K562 (cell line): ENCODE results near the gene BFSP2. TPM values are rescaled to one million over a fixed set of nuclear protein-coding genes. Genes with fewer than 3 reads are reported as not detected.

Source experiments
- ATAC-seq: fragments of 200-7000 bp; cut with Tn5 transposase; 3 replicates; pipeline ENCODE4 v1.9.1; 2020; ENCODE audit warnings: moderate library complexity
- BruUV-seq: library from RNA; stranded (reverse); fragments of 400-500 nt; replicated peaks from 2 replicates; lab custom pipeline; 2021; lab: Mats Ljungman, UMichigan
- CTCF ChIA-PET: fragments of 300-600 bp; formaldehyde crosslinking; extraction: SDS; loops from one replicate; lab custom pipeline; 2021; ENCODE audit warnings: low intra/inter-chr PET ratio; lab: Yijun Ruan, JAX
- POLR2A ChIA-PET: fragments of 300-600, 350-650 bp; sonication (Branson Sonifier 250); formaldehyde crosslinking; extraction: SDS; loops from one replicate; lab custom pipeline; 2021; ENCODE audit warnings: antibody characterized with exemption, inconsistent platforms; lab: Yijun Ruan, JAX
- DNase-seq, 4 experiments: peaks; one replicate each; pipeline versions ENCODE4 v3.0.0 to v3.0.0-alpha.2; 2011 to 2018; ENCODE audit warnings: low spot score in 3 of 4, mixed read lengths in 3 of 4; ENCODE audit errors: extremely low read depth in 1 of 4
- FAIRE-seq: peaks from 2 replicates; lab custom pipeline; 2011; peaks lifted over from hg19 to GRCh38; lab: Jason Lieb, UNC
- H2AFZ ChIP-seq: 2 replicates; pipeline ENCODE4 v1.6.0; 2011; ENCODE audit warnings: low read depth, low read length, control low read depth, inconsistent platforms
- H3K27ac ChIP-seq: fragments of 200-600 bp; 3 replicates; pipeline ENCODE4 v1.8.0; 2011; ENCODE audit warnings: low read depth, mild to moderate bottlenecking, control low read depth, inconsistent platforms, low read length, moderate library complexity, mixed read lengths; ENCODE audit errors: extremely low read depth
- H3K27me3 ChIP-seq, 2 experiments: fragments of 300-600 bp in 1 of 2; 2 replicates in 1 of 2; 3 replicates in 1 of 2; pipeline versions ENCODE4 v1.6.0 to v1.8.0; 2011; ENCODE audit warnings: inconsistent platforms in 2 of 2, low read length in 2 of 2, mild to moderate bottlenecking in 1 of 2, mixed read lengths in 1 of 2, moderate library complexity in 1 of 2; ENCODE audit not compliant: control insufficient read depth in 2 of 2, insufficient read depth in 2 of 2
- H3K36me3 ChIP-seq: fragments of 300-600 bp; 3 replicates; pipeline ENCODE4 v1.8.0; 2011; ENCODE audit warnings: mild to moderate bottlenecking, low read length, inconsistent platforms; ENCODE audit not compliant: control insufficient read depth, insufficient read depth
- H3K4me1 ChIP-seq, 2 experiments: fragments of 200-600 bp in 1 of 2; replicated peaks in 1 of 2; 2 replicates in 1 of 2; 3 replicates in 1 of 2; pipeline versions ENCODE4 v1.5.1 to v1.8.0; 2011; ENCODE audit warnings: inconsistent platforms in 2 of 2, low read length in 2 of 2, mild to moderate bottlenecking in 1 of 2, mixed read lengths in 1 of 2, moderate library complexity in 1 of 2; ENCODE audit not compliant: control insufficient read depth in 2 of 2, insufficient read depth in 2 of 2
- H3K4me2 ChIP-seq: 2 replicates; pipeline ENCODE4 v1.6.1; 2011; ENCODE audit warnings: low read length, control low read depth, inconsistent platforms, mixed read lengths; ENCODE audit not compliant: insufficient read depth
- H3K4me3 ChIP-seq: fragments of 200-600 bp; sonication (generic), shearing (Covaris generic); 2 replicates; pipeline ENCODE4 v1.5.1; 2016; ENCODE audit warnings: control low read depth, inconsistent platforms
- H3K79me2 ChIP-seq: fragments of 200-600 bp; 3 replicates; pipeline ENCODE4 v1.8.0; 2011; ENCODE audit warnings: low read length, inconsistent platforms; ENCODE audit not compliant: control insufficient read depth, insufficient read depth
- H3K9ac ChIP-seq, 2 experiments: 2 replicates each; pipeline versions ENCODE4 v1.6.0 to v1.6.1; 2011; ENCODE audit warnings: low read depth in 2 of 2, low read length in 2 of 2, control low read depth in 1 of 2, inconsistent platforms in 1 of 2, mild to moderate bottlenecking in 1 of 2, mixed read lengths in 1 of 2; ENCODE audit not compliant: insufficient read depth in 1 of 2
- H3K9me1 ChIP-seq: one replicate; pipeline ENCODE4 v1.6.0; 2011; ENCODE audit warnings: inconsistent platforms, mild to moderate bottlenecking, low read length, moderate library complexity; ENCODE audit not compliant: control insufficient read depth, insufficient read depth
- H3K9me3 ChIP-seq: replicated peaks from 2 replicates; pipeline ENCODE4 v1.5.1; 2011; ENCODE audit warnings: low read depth, low read length, inconsistent platforms; ENCODE audit not compliant: control insufficient read depth, insufficient read depth
- H4K20me1 ChIP-seq: replicated peaks from 2 replicates; pipeline ENCODE4 v1.6.1; 2011; ENCODE audit warnings: low read length, inconsistent platforms, mixed read lengths; ENCODE audit not compliant: control insufficient read depth, insufficient read depth
- BDP1 ChIP-seq: IDR thresholded peaks from 3 replicates; pipeline ENCODE4 v1.6.1; 2011; ENCODE audit not compliant: insufficient read length, insufficient read depth
- E2F6 ChIP-seq, 2 experiments: IDR thresholded peaks; 2 replicates each; pipeline ENCODE4 v1.6.1; 2011; ENCODE audit warnings: borderline replicate concordance in 1 of 2, control low read depth in 1 of 2, low read depth in 1 of 2, low read length in 1 of 2, mild to moderate bottlenecking in 1 of 2, mixed read lengths in 1 of 2, moderate library complexity in 1 of 2; ENCODE audit not compliant: insufficient read depth in 1 of 2, insufficient read length in 1 of 2, poor library complexity in 1 of 2, severe bottlenecking in 1 of 2; ENCODE audit errors: extremely low read depth in 1 of 2
- ELF2 ChIP-seq: fragments of 250-450 bp; sonication (Bioruptor Pico); IDR thresholded peaks from 2 replicates; pipeline ENCODE4 v1.5.0; 2021; ENCODE audit warnings: mild to moderate bottlenecking
- PTRF ChIP-seq: fragments of 450-650 bp; IDR thresholded peaks from 2 replicates; pipeline ENCODE4 v1.6.1; 2016; ENCODE audit warnings: mild to moderate bottlenecking, missing genetic modification characterization, missing compliant biosample characterization
- RB1 ChIP-seq: fragments of 450-650 bp; IDR thresholded peaks from 2 replicates; pipeline ENCODE4 v1.6.1; 2017; ENCODE audit warnings: low read depth, mild to moderate bottlenecking
- SRSF7 ChIP-seq: fragments of 200-400 bp; formaldehyde crosslinking; optimal IDR thresholded peaks from 2 replicates; pipeline ENCODE3; 2017; ENCODE audit warnings: mild to moderate bottlenecking, low read depth, low read length
- TGIF2 ChIP-seq: sonication (generic); formaldehyde crosslinking; IDR thresholded peaks from 2 replicates; pipeline ENCODE4 v1.8.1; 2022; ENCODE audit warnings: mild to moderate bottlenecking, missing genetic modification reagents, moderate library complexity
- ZBTB40 ChIP-seq, 2 experiments: fragments of 450-650 bp in 1 of 2; sonication (generic) in 1 of 2; formaldehyde crosslinking in 1 of 2; IDR thresholded peaks; 2 replicates each; pipeline versions ENCODE4 v1.7.1 to v1.9.0; 2016 to 2022; ENCODE audit warnings: inconsistent platforms in 1 of 2, mild to moderate bottlenecking in 1 of 2, missing genetic modification reagents in 1 of 2
- ZNF133 ChIP-seq: fragments of 250-450 bp; sonication (Bioruptor Pico); IDR thresholded peaks from 2 replicates; pipeline ENCODE4 v1.4.0; 2020; ENCODE audit warnings: mild to moderate bottlenecking
- ZNF23 ChIP-seq: fragments of 250-450 bp; sonication (Bioruptor Pico); IDR thresholded peaks from 2 replicates; pipeline ENCODE4 v1.4.0; 2020; ENCODE audit warnings: mild to moderate bottlenecking
- WGBS: fragments of 100-300 bp; shearing (Covaris generic); methylation state at CpG from one replicate; pipeline ENCODE4 v1.1.6; 2016; ENCODE audit warnings: low coverage, mixed read lengths; ENCODE audit not compliant: insufficient coverage; ENCODE audit errors: missing lambda C conversion rate; 5-methylcytosine and 5-hydroxymethylcytosine counted together
- in situ Hi-C: fragments of 300-500 bp; cut with MboI; formaldehyde crosslinking; loops from 4 replicates; pipeline ENCODE4 v1.15.0; 2018; ENCODE audit warnings: inconsistent platforms, mixed read lengths
- intact Hi-C: fragments of 100-400 bp; cut with micrococcal nuclease; formaldehyde crosslinking; loops from 2 replicates; pipeline ENCODE4 v1.14.2; 2022
- polyA plus RNA-seq, 8 experiments: library from polyadenylated mRNA; depleted of rRNA in 4 of 8; stranded (reverse) in 5 of 8; unstranded in 3 of 8; fragments of >200 nt; fragmentation: Nextera tagmentation in 2 of 8; fragmentation: Illumina TruSeq in 1 of 8; extraction: Ambion mirVana in 2 of 8; extraction: Trizol in 1 of 8; gene quantifications; 2 replicates each; pipeline versions ENCODE4 v1.2.1 to v1.2.3, GENCODE V29; 2011 to 2014; ENCODE audit warnings: inconsistent platforms in 1 of 8, missing spikeins in 1 of 8
- total RNA-seq, 7 experiments: library from RNA; depleted of rRNA in 6 of 7; stranded (reverse); fragments of >200 nt in 6 of 7; fragmentation: Illumina TruSeq in 2 of 7; extraction: Trizol in 2 of 7; gene quantifications; 2 replicates each; pipeline versions ENCODE4 v1.2.1 to v1.2.3, GENCODE V29; 2011 to 2021; ENCODE audit warnings: low replicate concordance in 1 of 7
- TF ChIP-seq, protein P1 (sequence below): IDR thresholded peaks from 3 replicates; pipeline ENCODE4 v1.6.1; 2011; ENCODE audit warnings: borderline replicate concordance, mild to moderate bottlenecking; ENCODE audit not compliant: insufficient read length, insufficient read depth

The BFSP2 gene
- total and polyA plus RNA-seq, 9 of the 15 experiments (the other 6 are each of a cell fraction or from before 2014, with no cell fraction given) = not detected

GRCh38 chr3:133387341-133387740 lies 12.5 kb upstream of the BFSP2 start:
- BruUV-seq = no TSS peak
- no peak overlapping the region for H3K27ac ChIP-seq
- intact Hi-C loops = no loop called here
- TF ChIP-seq BDP1 (no peak), ZNF23 (CRISPR knock-in tag) (no peak), E2F6 (IDR thresholded peaks at IDR 0.05; ENCODE audit: borderline replicate concordance in 1 of 2, extremely low read depth in 1 of 2, insufficient read depth in 1 of 2, insufficient read length in 1 of 2, low read depth in 1 of 2, low read length in 1 of 2, poor library complexity in 1 of 2, severe bottlenecking in 1 of 2) (no peak), TGIF2 (CRISPR knock-in tag) (no peak), PTRF (no peak), SRSF7 (no peak), ELF2 (no peak), RB1 (no peak), ZNF133 (no peak), ZBTB40 (IDR thresholded peaks at IDR 0.05) (no peak), ZBTB40 (CRISPR knock-in tag; IDR thresholded peaks at IDR 0.05) (no peak)
- TF ChIP-seq, protein P1, sequence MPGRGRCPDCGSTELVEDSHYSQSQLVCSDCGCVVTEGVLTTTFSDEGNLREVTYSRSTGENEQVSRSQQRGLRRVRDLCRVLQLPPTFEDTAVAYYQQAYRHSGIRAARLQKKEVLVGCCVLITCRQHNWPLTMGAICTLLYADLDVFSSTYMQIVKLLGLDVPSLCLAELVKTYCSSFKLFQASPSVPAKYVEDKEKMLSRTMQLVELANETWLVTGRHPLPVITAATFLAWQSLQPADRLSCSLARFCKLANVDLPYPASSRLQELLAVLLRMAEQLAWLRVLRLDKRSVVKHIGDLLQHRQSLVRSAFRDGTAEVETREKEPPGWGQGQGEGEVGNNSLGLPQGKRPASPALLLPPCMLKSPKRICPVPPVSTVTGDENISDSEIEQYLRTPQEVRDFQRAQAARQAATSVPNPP = no peak

More at GRCh38 chr3:133387341-133387740, 12.5 kb upstream of the BFSP2 start:
- Histone ChIP-seq H3K9me1 (no peaks in the 10 kb centered on the region), H3K9ac (no peak overlapping the region), H3K27me3 (no peaks in the 10 kb centered on the region), H3K4me2 (no peak overlapping the region), H2AFZ (no peak overlapping the region), H3K9me3 (no peaks in the 10 kb centered on the region), H3K79me2 (no peaks in the 10 kb centered on the region), H3K36me3 (no peaks in the 10 kb centered on the region), H3K4me1 (no peaks in the 10 kb centered on the region; a peak in 1 of 5 replicates), H4K20me1 (no peaks in the 10 kb centered on the region; the same call in 1 of the 2 replicates), H3K4me3 (no peak overlapping the region)
- in situ Hi-C loops = loop anchor here (10.0 to 25.0 kb wide), 2 partner anchors 350 to 653 kb away; partner anchors contain the start of gene TMEM108
- CTCF ChIA-PET = no interaction called here
- POLR2A ChIA-PET = no interaction called here
- FAIRE-seq (no peak), DNase-seq (no peak), ATAC-seq (no peak)
- WGBS = 51% methylated on average over 4 of the region's 4 CpGs
